Mucosa of rectum (tissue), 2 donors: Measurements from ENCODE around the gene SH3PXD2B.

Experiments
- H3K27ac ChIP-seq, 2 donors: one replicate each; pipeline ENCODE4 v1.7.0; 2013; ENCODE audit warnings: inconsistent platforms in 2 of 2, low read depth in 2 of 2, low read length in 2 of 2
- H3K27me3 ChIP-seq, 2 donors: one replicate each; pipeline ENCODE4 v1.7.0; 2013; ENCODE audit warnings: low read length in 2 of 2; ENCODE audit not compliant: control insufficient read depth in 2 of 2, insufficient read depth in 2 of 2
- H3K36me3 ChIP-seq, 2 donors: one replicate each; pipeline ENCODE4 v1.7.0; 2013; ENCODE audit warnings: low read length in 2 of 2; ENCODE audit not compliant: control insufficient read depth in 2 of 2, insufficient read depth in 2 of 2
- H3K4me1 ChIP-seq, 2 donors: one replicate each; pipeline ENCODE4 v1.7.0; 2013; ENCODE audit warnings: low read length in 2 of 2, mild to moderate bottlenecking in 1 of 2; ENCODE audit not compliant: control insufficient read depth in 2 of 2, insufficient read depth in 2 of 2
- H3K4me3 ChIP-seq, 2 donors: one replicate each; pipeline ENCODE4 v1.7.0; 2013; ENCODE audit warnings: low read length in 2 of 2
- H3K9ac ChIP-seq, 2 donors: one replicate each; pipeline ENCODE4 v1.7.0; 2013; ENCODE audit warnings: low read length in 2 of 2, low read depth in 1 of 2, mild to moderate bottlenecking in 1 of 2
- H3K9me3 ChIP-seq, 2 donors: one replicate each; pipeline ENCODE4 v1.7.0; 2013; ENCODE audit warnings: low read length in 2 of 2; ENCODE audit not compliant: control insufficient read depth in 2 of 2
- donor health status: healthy.
- donor health status: Normal muscosa, but diverticular disease.

The SH3PXD2B gene

GRCh38 chr5:172345881-172346280 is 108.4 kb downstream of the SH3PXD2B start:
- Histone ChIP-seq H3K36me3 (peaks cover 2 to 22% of the 10 kb centered on the region in 2 donors), H3K4me3 (no peak overlapping the region), H3K4me1 (no peaks in the 10 kb centered on the region), H3K27ac (no peak overlapping the region), H3K27me3 (no peaks in the 10 kb centered on the region), H3K9me3 (no peaks in the 10 kb centered on the region), H3K9ac (no peak overlapping the region)

GRCh38 chr5:172344855-172345409 is 109.4 kb downstream of the SH3PXD2B start:
- Histone ChIP-seq H3K36me3 (peaks cover 2 to 22% of the 10 kb centered on the region in 2 donors), H3K4me1 (no peaks in the 10 kb centered on the region), H3K27ac (no peak overlapping the region)

GRCh38 chr5:172343741-172344140 is 110.6 kb downstream of the SH3PXD2B start:
- Histone ChIP-seq H3K4me1 (no peaks in the 10 kb centered on the region), H3K27ac (no peak overlapping the region), H3K36me3 (peaks cover 2 to 18% of the 10 kb centered on the region in 2 donors), H3K4me3 (no peak overlapping the region), H3K9me3 (no peaks in the 10 kb centered on the region), H3K9ac (no peak overlapping the region), H3K27me3 (no peaks in the 10 kb centered on the region)

More at GRCh38 chr5:172344855-172345409, 109.4 kb downstream of the SH3PXD2B start:
- no peak overlapping the region for H3K9ac ChIP-seq
- no peaks in the 10 kb centered on the region for H3K27me3 ChIP-seq
- H3K9me3 ChIP-seq: no peaks in the 10 kb centered on the region
- no peak overlapping the region for H3K4me3 ChIP-seq

GRCh38 chr5:172342918-172343317 is 111.4 kb downstream of the SH3PXD2B start:
- no peaks in the 10 kb centered on the region for H3K4me1 ChIP-seq
- no peaks in the 10 kb centered on the region for H3K9me3 ChIP-seq
- H3K36me3 ChIP-seq: peaks cover 0 to 18% of the 10 kb centered on the region in 2 donors
- H3K27ac ChIP-seq: no peak overlapping the region
- H3K9ac ChIP-seq: no peak overlapping the region
- no peaks in the 10 kb centered on the region for H3K27me3 ChIP-seq
- H3K4me3 ChIP-seq: no peak overlapping the region

GRCh38 chr5:172339264-172340180 is 114.8 kb downstream of the SH3PXD2B start:
- no peak overlapping the region for H3K4me3 ChIP-seq
- no peak overlapping the region for H3K27ac ChIP-seq
- no peaks in the 10 kb centered on the region for H3K4me1 ChIP-seq
- H3K9ac ChIP-seq: no peak overlapping the region
- no peaks in the 10 kb centered on the region for H3K27me3 ChIP-seq
- peaks cover 3 to 4% of the 10 kb centered on the region in 2 donors for H3K36me3 ChIP-seq
- H3K9me3 ChIP-seq: no peaks in the 10 kb centered on the region

- Histone ChIP-seq H3K4me3 (no peak overlapping the region), H3K36me3 (peaks cover 0 to 3% of the 10 kb centered on the region in 2 donors), H3K9ac (no peak overlapping the region), H3K9me3 (no peaks in the 10 kb centered on the region), H3K27ac (no peak overlapping the region), H3K27me3 (no peaks in the 10 kb centered on the region), H3K4me1 (no peaks in the 10 kb centered on the region)
Observed at GRCh38 chr5:172336676-172337285, 117.5 kb downstream of the SH3PXD2B start.

- Histone ChIP-seq H3K9ac (no peak overlapping the region), H3K4me3 (no peak overlapping the region), H3K36me3 (peaks cover 0 to 3% of the 10 kb centered on the region in 2 donors), H3K9me3 (no peaks in the 10 kb centered on the region), H3K4me1 (no peaks in the 10 kb centered on the region), H3K27me3 (no peaks in the 10 kb centered on the region), H3K27ac (no peak overlapping the region)
Observed at GRCh38 chr5:172336264-172336663, 118.1 kb downstream of the SH3PXD2B start.

- Histone ChIP-seq H3K9ac (no peak overlapping the region), H3K36me3 (peaks cover 0 to 3% of the 10 kb centered on the region in 2 donors), H3K27ac (no peak overlapping the region), H3K9me3 (no peaks in the 10 kb centered on the region), H3K4me1 (no peaks in the 10 kb centered on the region), H3K27me3 (no peaks in the 10 kb centered on the region), H3K4me3 (no peak overlapping the region)
Observed at GRCh38 chr5:172335721-172336120, 118.6 kb downstream of the SH3PXD2B start.

- H3K27ac ChIP-seq: no peak overlapping the region
- no peak overlapping the region for H3K9ac ChIP-seq
- no peak overlapping the region for H3K4me3 ChIP-seq
- H3K4me1 ChIP-seq: no peaks in the 10 kb centered on the region
- H3K27me3 ChIP-seq: no peaks in the 10 kb centered on the region
- H3K9me3 ChIP-seq: no peaks in the 10 kb centered on the region
- peaks cover 0 to 3% of the 10 kb centered on the region in 2 donors for H3K36me3 ChIP-seq
Observed at GRCh38 chr5:172334641-172335040, 119.7 kb downstream of the SH3PXD2B start.

GRCh38 chr5:172334196-172334595 is 120.1 kb downstream of the SH3PXD2B start:
- no peaks in the 10 kb centered on the region for H3K9me3 ChIP-seq
- H3K27ac ChIP-seq: no peak overlapping the region
- H3K4me3 ChIP-seq: no peak overlapping the region
- no peaks in the 10 kb centered on the region for H3K4me1 ChIP-seq
- no peaks in the 10 kb centered on the region for H3K27me3 ChIP-seq
- no peak overlapping the region for H3K9ac ChIP-seq
- H3K36me3 ChIP-seq: peaks cover 0 to 3% of the 10 kb centered on the region in 2 donors
